Calu3 (cell line): ENCODE results near the gene CENPU. TPM values are rescaled to one million over a fixed set of nuclear protein-coding genes. Genes with fewer than 3 reads are reported as not detected.
"Not testable (repeated sequence)": the region's sequence is repeated elsewhere in the genome, so short reads cannot be mapped to it uniquely, and the experiment has no call there.

Source experiments
- BruUV-seq: library from RNA; stranded (reverse); fragments of 400-500 nt; replicated peaks from 2 replicates; lab custom pipeline; 2021; lab: Mats Ljungman, UMichigan
- CTCF ChIA-PET: fragments of 300-600 bp; sonication (Branson Sonifier 250); formaldehyde crosslinking; loops from one replicate; lab custom pipeline; 2022; ENCODE audit warnings: antibody characterized with exemption; lab: Charles Lee
- DNase-seq: peaks from one replicate; pipeline ENCODE4 v3.0.0; 2022
- H3K27ac Mint-ChIP-seq: one replicate; pipeline ENCODE4 v1.8.0; 2022; ENCODE audit warnings: mixed read lengths; ENCODE audit not compliant: unreplicated experiment
- H3K27me3 Mint-ChIP-seq: one replicate; pipeline ENCODE4 v1.8.0; 2022; ENCODE audit warnings: mixed read lengths; ENCODE audit not compliant: unreplicated experiment
- H3K36me3 Mint-ChIP-seq: one replicate; pipeline ENCODE4 v1.8.0; 2022; ENCODE audit warnings: mild to moderate bottlenecking, moderate library complexity, mixed read lengths; ENCODE audit not compliant: insufficient read depth, unreplicated experiment
- H3K4me1 Mint-ChIP-seq: one replicate; pipeline ENCODE4 v1.8.0; 2022; ENCODE audit warnings: mild to moderate bottlenecking, low read depth, mixed read lengths; ENCODE audit not compliant: unreplicated experiment
- H3K4me3 Mint-ChIP-seq: one replicate; pipeline ENCODE4 v1.8.0; 2022; ENCODE audit warnings: mild to moderate bottlenecking, low read depth, moderate library complexity, mixed read lengths; ENCODE audit not compliant: unreplicated experiment
- H3K9me3 Mint-ChIP-seq: one replicate; pipeline ENCODE4 v1.8.0; 2022; ENCODE audit warnings: low read depth, mixed read lengths; ENCODE audit not compliant: unreplicated experiment
- CTCF ChIP-seq: fragments of 200-600 bp; IDR thresholded peaks from one replicate; pipeline ENCODE4 v1.8.0; 2022; ENCODE audit warnings: antibody characterized with exemption; ENCODE audit not compliant: unreplicated experiment
- intact Hi-C: fragments of 100-400 bp; cut with micrococcal nuclease; formaldehyde crosslinking; loops from one replicate; pipeline ENCODE4 v1.10.0; 2022; ENCODE audit not compliant: unreplicated experiment
- total RNA-seq: library from RNA; stranded (reverse); gene quantifications from 2 replicates; pipeline ENCODE4 v1.2.3, GENCODE V29; 2022

Gene CENPU
- total RNA-seq, 1 experiment from 2014 or later = 79.2 TPM

- no TSS peak for BruUV-seq
- intact Hi-C loops = no loop called here
- Mint-ChIP-seq H3K4me3 (no peak overlapping the region), H3K27me3 (no peaks in the 10 kb centered on the region), H3K27ac (no peak overlapping the region), H3K36me3 (peaks cover under 1% of the 10 kb centered on the region), H3K9me3 (no peaks in the 10 kb centered on the region), H3K4me1 (peaks cover 14% of the 10 kb centered on the region)
- CTCF ChIA-PET = no interaction called here
- TF ChIP-seq CTCF = no peak
- no peak for DNase-seq
These were observed 7.1 kb upstream of the CENPU start for GRCh38 chr4:184740980-184741391.

- peaks cover 11% of the 10 kb centered on the region for H3K4me1 Mint-ChIP-seq
- H3K27me3 Mint-ChIP-seq, DNase-seq, H3K9me3 Mint-ChIP-seq, H3K27ac Mint-ChIP-seq, intact Hi-C loops, H3K36me3 Mint-ChIP-seq, H3K4me3 Mint-ChIP-seq, BruUV-seq, CTCF ChIA-PET: not testable (repeated sequence)
These were observed 5.7 kb upstream of the CENPU start for GRCh38 chr4:184739575-184739974.

GRCh38 chr4:184734758-184735157 is 862 bp upstream of the CENPU start:
- Mint-ChIP-seq H3K9me3 (no peaks in the 10 kb centered on the region), H3K4me1 (peaks cover 5% of the 10 kb centered on the region), H3K27ac (no peak overlapping the region), H3K36me3 (peaks cover 40% of the 10 kb centered on the region), H3K4me3 (peak overlapping the region; percentile 96), H3K27me3 (no peaks in the 10 kb centered on the region)
- intact Hi-C loops = no loop called here
- no peak for DNase-seq
- CTCF ChIA-PET = interaction anchor here (0.9 to 1.4 kb wide), 2 partner anchors 11 to 71 kb away, joined by 3 to 13 read pairs; no protein-coding TSS in a partner anchor
- TSS peak; percentile 81 for BruUV-seq
- no peak for TF ChIP-seq CTCF

- CTCF ChIA-PET = interaction anchor here (0.7 kb wide), 1 partner anchor 69 kb away, joined by 4 read pairs; no protein-coding TSS in a partner anchor
- Mint-ChIP-seq H3K36me3 (peaks cover 58% of the 10 kb centered on the region), H3K4me1 (peaks cover 15% of the 10 kb centered on the region), H3K4me3 (peak overlapping the region; percentile 96), H3K27ac (peak overlapping the region; percentile 68), H3K27me3 (no peaks in the 10 kb centered on the region), H3K9me3 (no peaks in the 10 kb centered on the region)
- TF ChIP-seq CTCF = no peak
- BruUV-seq = no TSS peak
- intact Hi-C loops = no loop called here
- DNase-seq = peak; percentile 64
These were observed 1.8 kb downstream of the CENPU start for GRCh38 chr4:184732126-184732525.

GRCh38 chr4:184731056-184731455 is 2.8 kb downstream of the CENPU start:
- intact Hi-C loops = no loop called here
- CTCF ChIA-PET = interaction anchor here (0.7 kb wide), 1 partner anchor 82 kb away, joined by 3 read pairs; no protein-coding TSS in a partner anchor
- no peaks in the 10 kb centered on the region for H3K27me3 Mint-ChIP-seq
- peaks cover 20% of the 10 kb centered on the region for H3K4me1 Mint-ChIP-seq
- TF ChIP-seq CTCF = no peak
- H3K9me3 Mint-ChIP-seq = no peaks in the 10 kb centered on the region
- peaks cover 58% of the 10 kb centered on the region for H3K36me3 Mint-ChIP-seq
- peak overlapping the region; percentile 96 for H3K4me3 Mint-ChIP-seq
- H3K27ac Mint-ChIP-seq = peak overlapping the region; percentile 97
- DNase-seq = no peak
- no TSS peak for BruUV-seq
